GM20431 (cell line): ENCODE measurements around the gene BTBD9.

Experiments
- in situ Hi-C: fragments of 300-500 bp; cut with MseI, MboI; formaldehyde crosslinking; loops from one replicate; pipeline ENCODE4 v1.15.0; 2020; ENCODE audit warnings: low sequenced_read_pairs; ENCODE audit not compliant: unreplicated experiment

Gene BTBD9

GRCh38 chr6:38514399-38514798 lies 125.3 kb downstream of the BTBD9 start:
- in situ Hi-C loops = no loop called here

GRCh38 chr6:38512211-38512610 lies 127.5 kb downstream of the BTBD9 start:
- in situ Hi-C loops = no loop called here

GRCh38 chr6:38510205-38510604 lies 129.5 kb downstream of the BTBD9 start:
- in situ Hi-C loops = no loop called here

GRCh38 chr6:38509713-38510112 lies 130.0 kb downstream of the BTBD9 start:
- in situ Hi-C loops = no loop called here

GRCh38 chr6:38508894-38509293 lies 130.8 kb downstream of the BTBD9 start:
- in situ Hi-C loops = no loop called here

- in situ Hi-C loops = no loop called here
Measured at GRCh38 chr6:38508286-38508685, 131.4 kb downstream of the BTBD9 start.

- in situ Hi-C loops = no loop called here
Measured at GRCh38 chr6:38507173-38507572, 132.6 kb downstream of the BTBD9 start.

- in situ Hi-C loops = no loop called here
Measured at GRCh38 chr6:38505826-38506225, 133.9 kb downstream of the BTBD9 start.

- in situ Hi-C loops = no loop called here
Measured at GRCh38 chr6:38504996-38505395, 134.7 kb downstream of the BTBD9 start.

GRCh38 chr6:38503960-38504682 lies 135.6 kb downstream of the BTBD9 start:
- in situ Hi-C loops = no loop called here

- in situ Hi-C loops = no loop called here
Measured at GRCh38 chr6:38503032-38503773, 136.5 kb downstream of the BTBD9 start.

- in situ Hi-C loops = no loop called here
Measured at GRCh38 chr6:38502423-38502822, 137.3 kb downstream of the BTBD9 start.

GRCh38 chr6:38501931-38502330 lies 137.8 kb downstream of the BTBD9 start:
- in situ Hi-C loops = no loop called here

- in situ Hi-C loops = loop anchor here (25.0 kb wide), 2 partner anchors 462 to 787 kb away; no protein-coding TSS in a partner anchor
Measured at GRCh38 chr6:38499529-38500096, 140.1 kb downstream of the BTBD9 start.

- in situ Hi-C loops = loop anchor here (25.0 kb wide), 2 partner anchors 462 to 787 kb away; no protein-coding TSS in a partner anchor
Measured at GRCh38 chr6:38498805-38499445, 140.8 kb downstream of the BTBD9 start.

GRCh38 chr6:38498085-38498484 lies 141.6 kb downstream of the BTBD9 start:
- in situ Hi-C loops = loop anchor here (25.0 kb wide), 2 partner anchors 461 to 786 kb away; no protein-coding TSS in a partner anchor

GRCh38 chr6:38497546-38497945 lies 142.2 kb downstream of the BTBD9 start:
- in situ Hi-C loops = loop anchor here (25.0 kb wide), 2 partner anchors 460 to 785 kb away; no protein-coding TSS in a partner anchor

GRCh38 chr6:38495922-38496635 lies 143.7 kb downstream of the BTBD9 start:
- in situ Hi-C loops = loop anchor here (25.0 kb wide), 2 partner anchors 459 to 784 kb away; no protein-coding TSS in a partner anchor

GRCh38 chr6:38495518-38495917 lies 144.2 kb downstream of the BTBD9 start:
- in situ Hi-C loops = loop anchor here (25.0 kb wide), 2 partner anchors 458 to 783 kb away; no protein-coding TSS in a partner anchor
